ENCODE results near the gene PCYT2.

The PCYT2 gene

GRCh38 chr17:81906476-81907218 is 4.6 kb downstream of the PCYT2 start:
- no peaks in the 10 kb centered on the region for H3K4me1 Mint-ChIP-seq
- H3K36me3 Mint-ChIP-seq (ENCODE audit: low read depth), result no peaks in the 10 kb centered on the region
- no peaks in the 10 kb centered on the region for H3K9me3 Mint-ChIP-seq
- H3K27me3 Mint-ChIP-seq (ENCODE audit: low read depth), result peaks cover 5% of the 10 kb centered on the region
- no peak for TF ChIP-seq CTCF (IDR thresholded peaks at IDR 0.05; ENCODE audit: unreplicated experiment in 3 of 3)
- H3K4me3 Mint-ChIP-seq, result no peak overlapping the region
- no peak overlapping the region for H3K27ac Mint-ChIP-seq

GRCh38 chr17:81905993-81906392 is 5.2 kb downstream of the PCYT2 start:
- Mint-ChIP-seq H3K36me3 (ENCODE audit: low read depth) (peaks cover 4% of the 10 kb centered on the region), H3K9me3 (no peaks in the 10 kb centered on the region), H3K4me1 (no peaks in the 10 kb centered on the region), H3K27me3 (ENCODE audit: low read depth) (peaks cover 12% of the 10 kb centered on the region), H3K4me3 (no peak overlapping the region), H3K27ac (no peak overlapping the region)
- no peak for TF ChIP-seq CTCF (IDR thresholded peaks at IDR 0.05; ENCODE audit: unreplicated experiment in 3 of 3)

- H3K27ac Mint-ChIP-seq, result no peak overlapping the region
- H3K36me3 Mint-ChIP-seq (ENCODE audit: low read depth), result peaks cover 8% of the 10 kb centered on the region
- H3K27me3 Mint-ChIP-seq (ENCODE audit: low read depth), result peaks cover 16% of the 10 kb centered on the region
- no peaks in the 10 kb centered on the region for H3K4me1 Mint-ChIP-seq
- H3K9me3 Mint-ChIP-seq, result no peaks in the 10 kb centered on the region
- no peak for TF ChIP-seq CTCF (IDR thresholded peaks at IDR 0.05; ENCODE audit: unreplicated experiment in 3 of 3)
- no peak overlapping the region for H3K4me3 Mint-ChIP-seq
Observed at GRCh38 chr17:81905424-81905875, 5.7 kb downstream of the PCYT2 start.

GRCh38 chr17:81904600-81905423 is 6.4 kb downstream of the PCYT2 start:
- no peak overlapping the region for H3K4me3 Mint-ChIP-seq
- H3K27me3 Mint-ChIP-seq (ENCODE audit: low read depth), result peaks cover 16% of the 10 kb centered on the region
- no peaks in the 10 kb centered on the region for H3K4me1 Mint-ChIP-seq
- no peak for TF ChIP-seq CTCF (IDR thresholded peaks at IDR 0.05; ENCODE audit: unreplicated experiment in 3 of 3)
- H3K9me3 Mint-ChIP-seq, result no peaks in the 10 kb centered on the region
- peaks cover 13% of the 10 kb centered on the region for H3K36me3 Mint-ChIP-seq (ENCODE audit: low read depth)
- H3K27ac Mint-ChIP-seq, result no peak overlapping the region

GRCh38 chr17:81903896-81904599 is 7.2 kb downstream of the PCYT2 start:
- H3K27me3 Mint-ChIP-seq (ENCODE audit: low read depth), result peaks cover 16% of the 10 kb centered on the region
- TF ChIP-seq CTCF (IDR thresholded peaks at IDR 0.05; ENCODE audit: unreplicated experiment in 3 of 3), result no peak
- H3K36me3 Mint-ChIP-seq (ENCODE audit: low read depth), result peaks cover 14% of the 10 kb centered on the region
- H3K4me1 Mint-ChIP-seq, result no peaks in the 10 kb centered on the region
- H3K27ac Mint-ChIP-seq, result no peak overlapping the region
- H3K9me3 Mint-ChIP-seq, result no peaks in the 10 kb centered on the region
- no peak overlapping the region for H3K4me3 Mint-ChIP-seq
